Peyer's patch (tissue), 4 donors: Measurements from ENCODE around the gene GUCY1A2.

Source experiments
- POLR2A ChIP-seq, 2 donors: fragments of 450-650 bp; IDR thresholded peaks; one replicate each; pipeline ENCODE4 v1.5.1; 2017; ENCODE audit warnings: antibody characterized with exemption in 2 of 2, mild to moderate bottlenecking in 2 of 2, moderate library complexity in 2 of 2
- TF ChIP-seq, protein P1 (sequence below), 6 experiments: fragments of 450-650 bp in 4 of 6; fragments of 200-600 bp in 2 of 6; sonication (generic) in 1 of 6; IDR thresholded peaks; one replicate each; pipeline ENCODE4 v1.5.1; 2017 to 2019; ENCODE audit warnings: antibody characterized with exemption in 6 of 6, mild to moderate bottlenecking in 3 of 6, moderate library complexity in 1 of 6

DNA sequence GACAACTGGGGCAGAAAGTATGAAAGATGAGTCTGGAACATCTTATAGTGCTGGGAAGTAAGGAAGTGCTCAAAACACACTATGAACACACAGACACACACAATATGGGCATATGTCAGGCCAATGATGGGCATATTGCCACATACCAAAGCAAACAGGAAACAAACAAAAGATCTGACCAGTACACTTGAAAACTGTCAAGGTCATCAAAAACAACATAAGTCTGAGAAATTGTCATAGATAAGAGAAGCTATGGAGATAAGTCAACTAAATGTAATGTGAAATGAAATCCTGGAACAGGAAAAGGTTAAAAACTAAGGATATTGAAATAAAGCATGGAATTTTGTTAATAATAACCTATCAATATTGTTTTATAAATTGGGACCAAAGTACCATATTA, 46.4 kb downstream of the GUCY1A2 start:
- TF ChIP-seq, protein P1, sequence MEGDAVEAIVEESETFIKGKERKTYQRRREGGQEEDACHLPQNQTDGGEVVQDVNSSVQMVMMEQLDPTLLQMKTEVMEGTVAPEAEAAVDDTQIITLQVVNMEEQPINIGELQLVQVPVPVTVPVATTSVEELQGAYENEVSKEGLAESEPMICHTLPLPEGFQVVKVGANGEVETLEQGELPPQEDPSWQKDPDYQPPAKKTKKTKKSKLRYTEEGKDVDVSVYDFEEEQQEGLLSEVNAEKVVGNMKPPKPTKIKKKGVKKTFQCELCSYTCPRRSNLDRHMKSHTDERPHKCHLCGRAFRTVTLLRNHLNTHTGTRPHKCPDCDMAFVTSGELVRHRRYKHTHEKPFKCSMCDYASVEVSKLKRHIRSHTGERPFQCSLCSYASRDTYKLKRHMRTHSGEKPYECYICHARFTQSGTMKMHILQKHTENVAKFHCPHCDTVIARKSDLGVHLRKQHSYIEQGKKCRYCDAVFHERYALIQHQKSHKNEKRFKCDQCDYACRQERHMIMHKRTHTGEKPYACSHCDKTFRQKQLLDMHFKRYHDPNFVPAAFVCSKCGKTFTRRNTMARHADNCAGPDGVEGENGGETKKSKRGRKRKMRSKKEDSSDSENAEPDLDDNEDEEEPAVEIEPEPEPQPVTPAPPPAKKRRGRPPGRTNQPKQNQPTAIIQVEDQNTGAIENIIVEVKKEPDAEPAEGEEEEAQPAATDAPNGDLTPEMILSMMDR (IDR thresholded peaks at IDR 0.05): no peak
- TF ChIP-seq POLR2A (IDR thresholded peaks at IDR 0.05): no peak
